Activated naive CD8-positive, alpha-beta T cell (primary cell): ENCODE measurements around the gene ABLIM3.

ENCODE experiments used
- H3K27ac Mint-ChIP-seq: one replicate; pipeline ENCODE4 v1.8.0; 2021; ENCODE audit warnings: mixed read lengths
- H3K27me3 Mint-ChIP-seq: one replicate; pipeline ENCODE4 v1.8.0; 2021; ENCODE audit warnings: mixed read lengths
- H3K36me3 Mint-ChIP-seq: one replicate; pipeline ENCODE4 v1.8.0; 2021; ENCODE audit warnings: mixed read lengths
- H3K4me1 Mint-ChIP-seq: one replicate; pipeline ENCODE4 v1.8.0; 2021; ENCODE audit warnings: low read depth, mixed read lengths
- H3K4me3 Mint-ChIP-seq: one replicate; pipeline ENCODE4 v1.8.0; 2021; ENCODE audit warnings: mild to moderate bottlenecking, mixed read lengths
- H3K9me3 Mint-ChIP-seq: one replicate; pipeline ENCODE4 v1.8.0; 2021; ENCODE audit warnings: low read depth, mixed read lengths

ABLIM3 gene

DNA sequence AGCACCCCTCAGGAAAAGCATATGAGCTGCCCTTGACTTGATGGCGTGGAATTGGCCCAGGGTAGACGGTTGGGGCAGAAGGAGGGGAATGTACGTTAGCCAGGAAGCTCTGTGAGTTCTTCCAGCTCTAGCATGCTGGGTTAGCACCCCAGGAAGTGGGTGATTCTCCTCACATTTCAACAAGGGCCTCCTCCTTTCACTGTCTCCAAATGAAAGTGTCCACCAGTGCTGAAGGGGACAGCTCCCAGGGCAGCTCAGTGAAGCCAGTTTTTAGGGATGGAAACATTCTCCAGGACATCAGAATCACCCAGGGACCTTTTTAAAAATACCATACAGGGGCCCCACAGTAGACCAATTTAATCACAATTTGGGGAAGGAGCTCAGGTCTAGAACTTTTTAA is 113.2 kb downstream of the ABLIM3 start:
- no peaks in the 10 kb centered on the region for H3K27me3 Mint-ChIP-seq

DNA sequence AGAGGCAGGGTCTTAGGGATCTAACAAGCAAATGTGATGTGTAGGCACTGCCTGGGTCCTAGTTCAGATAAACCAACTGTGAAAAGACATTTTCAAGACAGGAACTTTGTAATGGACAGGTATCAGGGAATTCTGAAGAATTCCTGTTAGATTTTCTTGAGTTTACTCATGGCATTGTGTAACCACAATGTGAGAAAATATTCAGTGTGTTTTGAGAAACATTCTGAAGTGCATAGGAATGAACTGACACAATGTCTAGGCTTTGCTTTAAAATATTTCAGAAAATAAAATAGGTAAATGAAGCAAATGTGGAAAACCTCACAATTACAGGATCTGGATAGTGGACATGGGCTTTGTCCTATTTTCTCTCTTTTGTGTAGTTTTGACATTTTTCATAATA is 115.2 kb downstream of the ABLIM3 start:
- Mint-ChIP-seq H3K9me3 (no peaks in the 10 kb centered on the region), H3K27me3 (peaks cover 3% of the 10 kb centered on the region), H3K4me1 (no peaks in the 10 kb centered on the region), H3K4me3 (no peak overlapping the region), H3K36me3 (no peaks in the 10 kb centered on the region), H3K27ac (no peak overlapping the region)

More for the DNA sequence above, 113.2 kb downstream of the ABLIM3 start:
- Mint-ChIP-seq H3K4me3 (no peak overlapping the region), H3K36me3 (no peaks in the 10 kb centered on the region), H3K4me1 (no peaks in the 10 kb centered on the region), H3K27ac (no peak overlapping the region), H3K9me3 (no peaks in the 10 kb centered on the region)

DNA sequence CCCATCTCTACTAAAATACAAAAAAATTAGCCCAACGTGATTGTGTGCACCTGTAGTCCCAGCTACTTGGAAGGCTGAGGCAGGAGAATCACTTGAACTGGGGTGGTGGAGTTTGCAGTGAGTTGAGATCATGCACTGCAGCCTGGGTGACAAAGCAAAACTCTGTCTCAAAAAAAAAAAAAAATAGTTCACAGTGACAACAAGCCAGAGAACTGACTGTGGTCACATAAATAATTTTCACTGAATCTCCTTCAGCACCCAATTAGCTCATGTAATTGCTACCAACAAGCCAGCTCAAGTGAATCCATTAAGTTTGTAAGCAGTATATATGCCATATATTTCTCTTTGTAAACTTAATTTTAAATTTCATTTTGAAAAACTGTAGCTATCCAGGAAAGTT is 115.8 kb downstream of the ABLIM3 start:
- Mint-ChIP-seq H3K4me3 (no peak overlapping the region), H3K4me1 (no peaks in the 10 kb centered on the region), H3K27ac (no peak overlapping the region), H3K27me3 (peaks cover 3% of the 10 kb centered on the region), H3K36me3 (no peaks in the 10 kb centered on the region), H3K9me3 (no peaks in the 10 kb centered on the region)

DNA sequence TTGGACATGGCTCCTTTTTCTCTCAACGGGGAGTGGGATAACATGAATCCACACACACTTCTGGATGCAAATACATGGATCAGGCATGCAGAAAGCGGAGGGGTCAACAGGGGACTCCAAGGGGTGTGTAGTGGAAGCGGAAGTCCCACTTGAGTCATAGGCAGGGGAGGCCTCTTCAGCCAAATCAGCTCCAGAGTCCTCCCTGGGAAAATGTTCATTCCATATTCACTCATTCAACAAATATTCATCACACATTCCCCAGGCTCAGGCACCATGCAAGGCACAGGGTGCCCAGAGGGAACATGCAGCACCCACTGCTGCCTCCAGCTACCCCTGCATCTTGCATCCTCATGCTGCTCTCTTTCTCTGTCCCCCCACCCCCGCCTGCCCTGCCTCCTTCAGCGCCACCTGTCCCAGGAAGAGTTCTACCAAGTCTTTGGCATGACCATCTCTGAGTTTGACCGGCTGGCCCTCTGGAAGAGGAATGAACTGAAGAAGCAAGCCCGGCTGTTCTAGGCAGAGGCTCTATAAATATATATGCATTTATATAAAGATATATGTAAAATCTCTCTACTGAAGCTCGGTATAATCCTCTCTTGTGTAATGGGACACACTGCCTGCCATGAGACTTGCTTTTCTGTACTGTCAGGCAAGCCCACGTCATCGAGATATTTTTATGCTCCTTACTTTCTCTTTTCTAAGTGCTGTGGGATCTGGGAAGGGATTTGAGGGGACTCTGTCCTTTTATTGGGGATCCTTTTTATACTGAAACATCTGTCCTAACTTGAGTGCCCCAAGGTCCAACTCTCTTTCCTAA is 116.8 kb downstream of the ABLIM3 start:
- H3K27me3 Mint-ChIP-seq: peaks cover 3% of the 10 kb centered on the region
- no peaks in the 10 kb centered on the region for H3K9me3 Mint-ChIP-seq
- no peaks in the 10 kb centered on the region for H3K4me1 Mint-ChIP-seq
- no peaks in the 10 kb centered on the region for H3K36me3 Mint-ChIP-seq
- H3K4me3 Mint-ChIP-seq: no peak overlapping the region
- no peak overlapping the region for H3K27ac Mint-ChIP-seq

DNA sequence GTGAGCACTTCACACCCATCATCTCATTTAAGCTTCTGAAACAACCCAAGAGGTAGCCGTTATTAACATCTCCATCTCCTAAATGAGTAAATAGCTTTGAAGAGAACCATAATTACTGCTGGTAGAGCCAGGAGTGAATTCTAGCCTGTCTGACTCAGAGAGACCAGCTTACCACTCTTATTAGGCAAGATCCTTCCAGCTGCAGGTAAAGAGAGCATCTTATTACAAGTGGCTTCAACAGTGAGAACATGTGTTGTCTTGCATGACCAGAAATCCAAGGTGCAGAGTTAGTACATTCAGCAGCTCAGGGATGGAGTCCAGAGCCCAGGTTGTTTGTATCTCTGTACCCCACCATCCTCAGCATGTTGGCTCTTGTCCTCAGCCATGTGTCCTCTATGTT is 119.5 kb downstream of the ABLIM3 start:
- H3K27me3 Mint-ChIP-seq: peaks cover 3% of the 10 kb centered on the region
- no peaks in the 10 kb centered on the region for H3K36me3 Mint-ChIP-seq

DNA sequence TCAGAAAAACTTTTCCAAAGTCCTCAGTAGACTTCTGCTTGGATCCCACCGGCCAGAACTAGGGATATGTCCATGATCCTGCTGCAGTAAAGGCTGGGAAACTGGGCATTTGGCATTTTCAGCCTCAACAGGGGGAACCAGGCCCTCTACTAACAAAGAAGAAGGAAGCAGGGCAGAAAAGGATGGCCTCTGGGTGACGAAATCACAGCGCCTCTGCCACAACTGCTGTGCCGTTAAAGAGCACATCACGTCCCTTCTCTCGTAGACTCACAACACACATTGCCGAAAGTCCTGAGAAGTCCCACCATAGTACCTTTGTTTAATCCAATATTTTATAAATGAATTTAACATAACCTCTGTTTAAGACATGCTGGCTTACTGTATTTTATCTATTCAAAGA is 120.0 kb downstream of the ABLIM3 start:
- no peak overlapping the region for H3K4me3 Mint-ChIP-seq
- peaks cover 3% of the 10 kb centered on the region for H3K27me3 Mint-ChIP-seq
- H3K4me1 Mint-ChIP-seq: peaks cover 5% of the 10 kb centered on the region
- H3K36me3 Mint-ChIP-seq: no peaks in the 10 kb centered on the region
- H3K9me3 Mint-ChIP-seq: no peaks in the 10 kb centered on the region
- H3K27ac Mint-ChIP-seq: no peak overlapping the region

More for the DNA sequence above, 119.5 kb downstream of the ABLIM3 start:
- Mint-ChIP-seq H3K4me1 (peaks cover 5% of the 10 kb centered on the region), H3K4me3 (no peak overlapping the region), H3K27ac (no peak overlapping the region), H3K9me3 (no peaks in the 10 kb centered on the region)

DNA sequence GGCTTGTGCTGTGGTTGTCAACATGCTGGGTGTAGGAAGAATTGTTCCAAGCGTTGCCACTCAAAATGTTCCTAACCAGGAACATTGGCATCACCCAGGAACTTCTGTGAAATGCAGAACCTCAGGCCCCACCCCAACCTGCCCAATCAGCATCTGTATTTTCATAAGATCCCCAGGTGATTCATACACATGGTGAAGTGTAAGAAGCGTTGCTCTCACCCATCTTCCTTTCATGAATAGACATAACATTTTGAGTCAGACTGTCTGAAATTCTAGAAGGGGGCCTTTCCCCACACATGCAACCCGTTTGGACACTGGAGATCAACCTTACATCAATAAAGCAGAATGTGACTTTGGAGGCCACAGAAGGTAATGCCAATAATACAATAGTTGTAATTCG is 121.0 kb downstream of the ABLIM3 start:
- Mint-ChIP-seq H3K4me3 (no peak overlapping the region), H3K27me3 (peaks cover 3% of the 10 kb centered on the region), H3K9me3 (no peaks in the 10 kb centered on the region), H3K36me3 (no peaks in the 10 kb centered on the region), H3K4me1 (peaks cover 5% of the 10 kb centered on the region), H3K27ac (no peak overlapping the region)

DNA sequence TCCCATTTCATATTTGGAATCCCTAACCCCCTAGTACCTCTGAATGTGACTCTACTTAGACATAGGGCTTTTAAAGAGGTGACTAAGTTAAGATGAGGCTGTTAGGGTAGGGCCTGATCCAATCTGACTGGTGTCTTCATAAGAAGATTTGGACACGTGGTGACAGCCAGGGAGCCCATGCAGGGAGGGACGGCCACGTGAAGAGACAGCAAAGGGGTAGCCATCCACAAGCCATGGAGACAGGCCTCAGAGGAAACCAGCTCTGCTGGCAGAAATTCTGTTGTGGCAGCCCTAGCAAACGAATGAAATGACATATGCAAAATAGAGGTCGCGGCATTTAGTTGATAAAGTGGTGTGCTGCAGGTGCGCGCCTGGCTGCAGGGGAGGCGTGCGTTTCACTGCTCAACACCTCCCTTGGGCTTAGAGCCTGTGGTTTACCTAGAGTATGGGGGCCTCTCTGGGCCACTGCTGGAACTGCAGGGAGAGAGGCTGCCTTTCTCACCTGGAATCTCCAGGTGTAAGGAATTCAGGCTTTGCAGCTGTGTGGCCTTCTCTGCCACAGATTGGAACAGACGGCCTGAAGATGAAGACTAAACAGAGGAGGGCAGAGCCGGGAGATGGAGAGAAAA is 123.3 kb downstream of the ABLIM3 start:
- Mint-ChIP-seq H3K9me3 (peaks cover 6% of the 10 kb centered on the region), H3K27me3 (peaks cover 3% of the 10 kb centered on the region), H3K4me1 (peaks cover 5% of the 10 kb centered on the region), H3K4me3 (no peak overlapping the region), H3K27ac (no peak overlapping the region), H3K36me3 (peaks cover 5% of the 10 kb centered on the region)

DNA sequence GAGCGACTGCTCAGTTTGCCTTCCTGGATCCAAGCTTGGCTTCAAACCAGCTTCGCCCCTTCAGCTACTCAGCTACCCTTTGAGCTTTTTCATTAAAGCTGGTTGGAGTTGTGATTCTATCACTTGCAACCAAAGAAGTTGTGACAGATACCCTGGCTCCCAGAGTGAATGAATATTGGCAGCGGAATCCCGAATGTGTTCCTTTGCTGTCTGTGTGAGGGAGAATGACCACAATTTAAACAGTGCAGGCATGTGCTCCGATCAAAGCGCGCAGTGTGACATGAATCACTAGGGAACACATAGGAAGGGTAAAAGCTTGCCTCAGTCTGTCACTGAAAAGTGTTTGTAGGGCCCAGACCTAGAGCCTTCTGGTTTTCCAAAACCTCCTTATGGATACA is 123.8 kb downstream of the ABLIM3 start:
- peaks cover 6% of the 10 kb centered on the region for H3K9me3 Mint-ChIP-seq

DNA sequence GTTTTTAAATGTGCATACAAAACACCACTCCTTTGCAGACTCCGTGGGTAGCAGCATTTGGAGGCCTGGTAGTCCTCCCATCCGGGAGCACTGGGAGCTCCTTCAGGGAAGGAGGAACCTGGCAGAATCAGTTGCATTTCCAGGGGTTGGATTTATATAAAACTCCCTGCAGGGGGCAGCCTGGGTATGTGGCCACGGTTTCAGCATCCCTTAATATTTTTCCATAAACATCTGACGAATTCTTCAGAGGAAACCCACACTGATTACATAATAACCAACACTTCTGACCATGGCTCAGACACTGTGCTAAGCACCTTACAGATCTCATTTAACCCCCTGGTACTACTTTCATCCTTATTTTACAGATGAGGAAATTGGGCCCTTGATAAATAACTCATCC is 124.3 kb downstream of the ABLIM3 start:
- peaks cover under 1% of the 10 kb centered on the region for H3K27me3 Mint-ChIP-seq
- H3K27ac Mint-ChIP-seq: no peak overlapping the region
- peaks cover 5% of the 10 kb centered on the region for H3K36me3 Mint-ChIP-seq
- peaks cover 5% of the 10 kb centered on the region for H3K4me1 Mint-ChIP-seq
- peaks cover 6% of the 10 kb centered on the region for H3K9me3 Mint-ChIP-seq
- no peak overlapping the region for H3K4me3 Mint-ChIP-seq

More for the DNA sequence above, 123.8 kb downstream of the ABLIM3 start:
- Mint-ChIP-seq H3K4me3 (no peak overlapping the region), H3K36me3 (peaks cover 5% of the 10 kb centered on the region), H3K4me1 (peaks cover 5% of the 10 kb centered on the region), H3K27me3 (no peaks in the 10 kb centered on the region), H3K27ac (no peak overlapping the region)

DNA sequence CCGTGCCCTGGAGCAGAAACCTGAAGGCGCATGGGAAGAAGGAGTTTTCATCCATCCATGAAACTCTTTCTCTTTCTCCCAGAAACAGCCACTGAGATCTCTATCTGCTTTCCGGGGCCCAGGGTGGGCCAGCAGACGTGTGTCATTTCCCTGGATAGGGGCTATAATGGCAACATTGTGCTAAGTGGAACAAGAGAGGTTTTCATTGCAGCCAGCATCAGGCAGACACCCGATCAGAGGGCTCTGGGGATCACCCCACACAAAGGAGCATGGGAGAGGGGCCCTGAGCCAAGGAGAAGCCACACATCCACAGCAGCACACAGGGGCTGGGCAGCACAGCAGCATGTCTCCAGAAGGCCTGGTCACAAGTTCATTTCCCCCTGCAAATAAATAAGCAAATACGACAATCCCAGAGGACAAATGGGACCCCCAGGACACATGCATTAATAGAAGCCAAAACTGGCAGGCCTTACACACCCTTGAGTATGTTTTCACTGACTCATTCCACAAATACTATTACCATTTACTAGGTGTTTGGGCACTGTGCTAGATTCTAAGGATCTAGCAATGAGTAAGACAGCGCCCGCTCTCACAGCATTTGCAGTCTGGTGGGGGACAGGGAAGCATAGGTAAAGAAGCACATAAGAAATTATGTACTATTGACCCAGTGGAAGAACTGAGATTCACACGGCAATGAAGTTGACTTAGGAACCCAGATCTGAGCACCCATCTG is 126.1 kb downstream of the ABLIM3 start:
- Mint-ChIP-seq H3K36me3 (peaks cover 5% of the 10 kb centered on the region), H3K27ac (no peak overlapping the region)

DNA sequence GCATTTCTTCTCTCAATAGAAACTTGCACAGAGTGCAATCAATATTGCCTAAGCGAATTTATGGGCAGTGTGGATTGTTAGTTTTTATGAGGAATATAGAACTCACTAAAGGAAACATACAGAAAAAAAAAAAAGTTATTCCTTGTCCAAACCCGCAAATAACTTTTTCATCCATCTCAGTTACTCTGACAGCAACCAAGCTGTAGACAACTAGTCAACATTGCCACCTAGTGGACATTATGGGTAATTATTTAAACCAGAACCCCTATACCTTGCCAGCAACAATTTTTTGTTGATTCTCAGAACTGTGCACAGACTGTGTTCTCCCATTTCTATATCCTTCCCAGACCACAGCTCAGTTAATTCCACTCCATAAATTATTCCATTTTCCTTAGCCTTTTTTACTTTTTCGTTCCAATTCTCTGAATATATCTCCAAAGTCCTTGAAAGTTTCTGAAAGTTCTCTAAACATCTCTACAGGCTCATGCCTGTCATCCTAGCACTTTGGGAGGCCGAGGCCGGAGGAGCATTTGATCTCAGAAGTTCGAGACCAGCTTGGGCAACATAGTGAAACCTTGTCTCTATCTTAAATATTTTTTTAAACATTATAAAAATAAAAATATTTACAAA is 127.8 kb downstream of the ABLIM3 start:
- peaks cover 6% of the 10 kb centered on the region for H3K9me3 Mint-ChIP-seq
- H3K4me1 Mint-ChIP-seq: peaks cover 13% of the 10 kb centered on the region
- peaks cover 5% of the 10 kb centered on the region for H3K36me3 Mint-ChIP-seq
- H3K27me3 Mint-ChIP-seq: peaks cover 14% of the 10 kb centered on the region
- no peak overlapping the region for H3K27ac Mint-ChIP-seq
- H3K4me3 Mint-ChIP-seq: no peak overlapping the region

More for the DNA sequence above, 126.1 kb downstream of the ABLIM3 start:
- H3K4me3 Mint-ChIP-seq: no peak overlapping the region
- H3K27me3 Mint-ChIP-seq: peaks cover 12% of the 10 kb centered on the region
- peaks cover 6% of the 10 kb centered on the region for H3K9me3 Mint-ChIP-seq
- peaks cover 13% of the 10 kb centered on the region for H3K4me1 Mint-ChIP-seq

DNA sequence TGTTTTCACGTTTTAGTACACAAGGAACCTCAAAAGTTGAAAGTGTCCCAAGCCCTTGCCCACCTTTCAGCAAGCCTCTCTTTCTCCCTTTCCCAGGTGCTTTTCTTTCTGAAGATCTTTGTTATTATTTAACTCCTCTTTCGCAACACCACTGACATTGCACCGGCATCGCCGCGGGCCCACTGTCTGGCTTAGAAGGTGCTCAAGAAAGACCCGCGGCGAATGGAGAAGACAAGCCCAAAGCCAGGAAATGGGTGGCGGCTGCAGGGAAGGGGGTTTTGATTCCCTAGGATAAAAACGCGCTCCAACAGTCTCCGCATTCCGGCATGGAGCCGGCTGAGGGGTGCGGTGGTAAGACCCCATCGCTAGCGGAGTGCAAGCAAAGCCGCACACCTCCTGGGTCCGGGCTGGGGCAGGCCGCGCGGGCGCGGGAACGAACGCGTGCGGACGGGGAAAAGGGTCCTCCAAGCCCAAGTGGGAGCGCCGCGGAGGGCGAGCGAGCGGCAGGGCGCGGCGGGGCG is 130.0 kb downstream of the ABLIM3 start:
- Mint-ChIP-seq H3K9me3 (peaks cover 6% of the 10 kb centered on the region), H3K4me1 (peaks cover 8% of the 10 kb centered on the region), H3K4me3 (peak overlapping the region; percentile 63), H3K27me3 (peaks cover 14% of the 10 kb centered on the region), H3K27ac (no peak overlapping the region), H3K36me3 (peaks cover 5% of the 10 kb centered on the region)

DNA sequence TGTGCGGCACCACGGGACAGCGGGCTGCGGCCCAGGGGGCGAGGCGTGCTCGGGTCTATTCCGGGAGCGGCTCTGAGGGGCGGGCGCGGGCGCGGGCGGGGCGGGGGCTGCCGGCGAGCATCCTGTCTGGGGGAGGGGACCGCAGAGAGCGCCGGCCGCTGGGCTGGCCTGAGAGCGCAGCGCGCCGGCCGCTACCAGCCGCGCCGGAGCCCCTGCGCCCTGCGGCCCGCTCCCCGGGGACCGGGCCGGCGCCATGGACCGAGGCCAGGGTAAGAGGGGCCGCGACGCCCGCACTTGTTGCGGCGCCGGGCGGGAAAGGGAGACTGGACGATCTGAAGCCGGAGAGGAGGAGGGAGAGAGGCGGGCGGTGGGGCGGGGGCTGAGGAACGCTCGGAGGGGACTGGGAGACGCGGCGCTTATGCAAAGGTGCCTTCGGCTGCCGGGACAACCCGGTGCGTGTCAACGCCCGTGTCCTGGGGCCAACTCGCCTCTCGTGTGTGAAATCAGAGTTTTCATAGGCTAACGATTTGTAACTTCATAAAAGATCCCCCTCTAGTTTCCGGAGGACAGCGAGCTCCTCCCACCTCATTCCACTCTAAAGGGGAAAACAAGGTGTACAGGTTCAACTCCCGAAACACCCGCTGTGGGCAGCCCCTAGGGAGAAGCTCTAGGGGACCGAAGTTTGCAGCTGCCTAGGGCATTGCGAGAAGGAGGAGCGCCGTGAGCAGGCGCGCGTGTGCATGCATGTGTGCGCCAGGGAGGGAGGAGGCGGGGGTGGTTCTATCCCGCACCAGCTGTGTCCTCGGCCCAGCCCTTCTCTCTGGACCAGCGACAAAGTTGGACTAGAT is 130.6 kb downstream of the ABLIM3 start, which contains the start of gene AFAP1L1:
AFAP1L1 (plus strand) TSS at position 144 of the 848 bp plus-strand sequence; CDS start at position 254, 110 bp downstream.
- peak within 1 kb of the TSS; percentile 91 for H3K4me3 Mint-ChIP-seq
- H3K27ac Mint-ChIP-seq: no peak within 1 kb of the TSS
- peaks cover 14% of the 10 kb centered on the region for H3K27me3 Mint-ChIP-seq
- peaks cover 5% of the 10 kb centered on the region for H3K36me3 Mint-ChIP-seq
- H3K4me1 Mint-ChIP-seq: peaks cover 8% of the 10 kb centered on the region
- H3K9me3 Mint-ChIP-seq: peaks cover 6% of the 10 kb centered on the region
